ENCODE measurements around the gene CHCHD3.
"Not testable (repeated sequence)": the region's sequence is repeated elsewhere in the genome, so short reads cannot be mapped to it uniquely, and the experiment has no call there.

CHCHD3 gene

GRCh38 chr7:132999845-133000244 is 82.0 kb downstream of the CHCHD3 start:
- no peak for DNase-seq

DNA sequence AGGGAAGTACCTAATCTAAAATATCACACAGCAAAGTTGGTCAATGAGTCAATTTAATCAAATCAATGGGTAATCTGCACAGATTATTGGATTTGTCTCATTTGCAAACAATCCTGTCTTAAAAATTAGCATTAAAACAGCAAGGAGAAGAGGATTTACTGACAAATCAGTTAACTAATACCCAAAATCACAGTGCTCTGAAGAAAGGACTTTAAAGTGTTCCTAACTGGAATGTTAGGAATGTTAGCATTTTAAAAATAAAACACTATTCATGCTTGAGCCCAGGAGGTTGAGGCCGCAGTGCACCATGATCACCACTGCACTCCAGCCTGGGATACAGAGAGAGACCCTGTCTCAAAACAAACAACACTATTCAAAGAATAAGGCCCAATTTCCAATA is 83.1 kb downstream of the CHCHD3 start:
- DNase-seq, result no peak

GRCh38 chr7:132997505-132997904 is 84.4 kb downstream of the CHCHD3 start:
- DNase-seq, result no peak

DNA sequence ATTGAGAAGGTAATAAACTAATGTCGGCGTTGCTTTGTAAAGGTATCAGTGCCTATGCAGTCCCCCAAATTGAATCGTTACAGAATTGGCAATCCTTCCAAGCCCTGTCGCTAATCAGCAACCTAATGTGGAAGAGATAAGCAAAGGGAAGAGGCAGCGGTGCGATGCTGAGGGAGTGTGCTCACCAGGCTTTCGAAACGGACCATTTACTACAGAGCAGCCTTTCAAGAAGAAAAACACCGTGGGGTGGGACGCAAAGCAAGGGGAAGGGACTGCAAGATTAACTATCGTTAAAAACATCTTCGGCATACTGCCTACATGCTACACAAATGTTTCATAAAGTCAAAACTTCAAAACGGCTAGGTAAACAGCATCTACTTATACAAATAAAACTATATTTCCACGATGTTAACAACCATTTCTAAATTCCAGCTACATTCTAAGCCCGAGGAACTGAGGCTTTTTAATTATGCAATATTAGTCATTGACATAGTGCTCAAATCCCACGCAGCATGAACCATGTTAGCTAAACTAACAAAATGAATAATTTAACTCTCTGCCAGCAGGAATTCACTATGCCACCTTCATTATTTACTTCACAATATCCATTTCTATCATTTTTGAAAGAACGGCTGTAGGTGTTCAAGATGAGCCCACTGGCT is 85.2 kb downstream of the CHCHD3 start:
- DNase-seq, result no peak

GRCh38 chr7:132993377-132994013 is 88.4 kb downstream of the CHCHD3 start:
- DNase-seq, result no peak

DNA sequence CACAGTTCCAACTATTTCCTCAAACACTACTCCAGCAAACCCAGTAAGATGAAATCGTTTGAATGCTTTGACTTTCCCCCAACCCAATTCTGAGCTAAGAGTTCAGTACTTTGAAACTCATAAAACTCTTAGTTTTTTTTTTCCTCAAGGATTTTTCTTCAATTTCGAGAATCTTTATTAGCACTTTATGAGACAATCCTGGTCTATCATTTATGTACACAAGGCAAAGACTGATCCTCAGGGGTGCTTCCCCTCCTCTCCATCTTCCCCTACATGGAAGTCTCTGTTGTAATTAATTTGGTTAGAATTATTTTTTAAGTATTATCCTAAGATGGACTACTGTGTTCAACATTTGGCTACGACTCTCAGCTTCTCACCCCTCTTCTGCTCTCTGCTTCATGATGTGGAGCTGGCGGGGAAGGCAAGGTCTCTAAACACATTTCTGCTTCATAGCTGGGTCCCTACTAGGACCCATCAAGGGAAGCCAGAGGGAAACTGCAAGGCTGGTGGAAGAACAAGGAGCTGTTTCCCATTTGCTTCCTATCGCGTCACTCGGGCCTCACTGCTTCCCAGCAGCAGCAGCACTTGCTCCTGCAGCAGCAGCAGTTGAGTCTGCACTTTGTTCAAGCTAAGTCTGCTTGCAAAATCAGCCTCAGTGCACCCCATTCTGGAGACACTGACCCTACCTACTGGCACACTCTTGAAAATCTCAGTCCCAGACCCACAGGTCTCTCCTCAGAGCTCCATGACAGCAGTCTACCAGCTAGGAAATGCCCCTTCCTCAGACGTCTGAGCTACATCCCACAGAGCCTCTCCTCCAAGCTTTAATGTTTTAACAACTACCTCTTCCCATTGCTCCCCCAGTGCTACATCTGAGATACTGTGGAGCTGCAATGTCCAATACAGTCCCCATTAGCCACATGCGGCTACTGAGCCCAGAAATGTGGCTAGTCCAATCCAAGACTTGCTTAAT is 90.0 kb downstream of the CHCHD3 start:
- DNase-seq, result no peak

DNA sequence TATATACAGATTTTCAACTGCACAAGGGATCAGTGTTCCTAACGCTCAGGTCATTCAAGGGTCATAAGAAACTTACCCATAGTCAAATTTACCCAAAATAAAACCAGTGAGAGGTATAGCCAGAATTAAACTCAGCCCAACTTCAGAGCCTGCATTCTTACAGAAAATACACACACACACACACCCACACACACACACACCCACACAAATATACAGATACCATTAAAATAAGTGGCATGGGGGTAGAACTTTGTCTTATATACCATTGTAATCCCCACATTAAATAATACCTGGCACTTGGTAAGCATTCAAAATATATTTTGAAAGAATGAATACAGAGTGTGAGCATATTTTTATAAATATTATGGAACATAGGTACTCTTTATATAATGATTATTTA is 93.8 kb downstream of the CHCHD3 start:
- DNase-seq, result no peak

DNA sequence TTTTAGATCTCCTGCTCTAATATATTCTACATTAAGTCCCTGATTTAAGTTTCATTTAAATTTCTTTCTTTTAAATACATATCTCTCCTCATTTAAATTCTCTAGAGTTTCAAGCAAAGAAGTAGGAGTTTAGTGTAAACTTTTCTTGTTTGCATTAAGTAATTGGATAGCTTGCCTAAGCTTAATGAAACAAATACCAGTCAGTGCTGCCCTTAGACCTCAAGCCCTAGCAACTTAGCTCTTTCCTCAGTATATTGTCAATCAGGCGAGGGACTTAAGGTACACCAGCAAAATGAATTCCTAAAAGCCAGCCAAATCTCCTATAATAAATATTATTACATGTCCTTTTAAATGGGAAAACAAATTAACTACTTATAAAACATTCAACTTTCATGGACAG is 101.5 kb downstream of the CHCHD3 start:
- DNase-seq, result no peak

DNA sequence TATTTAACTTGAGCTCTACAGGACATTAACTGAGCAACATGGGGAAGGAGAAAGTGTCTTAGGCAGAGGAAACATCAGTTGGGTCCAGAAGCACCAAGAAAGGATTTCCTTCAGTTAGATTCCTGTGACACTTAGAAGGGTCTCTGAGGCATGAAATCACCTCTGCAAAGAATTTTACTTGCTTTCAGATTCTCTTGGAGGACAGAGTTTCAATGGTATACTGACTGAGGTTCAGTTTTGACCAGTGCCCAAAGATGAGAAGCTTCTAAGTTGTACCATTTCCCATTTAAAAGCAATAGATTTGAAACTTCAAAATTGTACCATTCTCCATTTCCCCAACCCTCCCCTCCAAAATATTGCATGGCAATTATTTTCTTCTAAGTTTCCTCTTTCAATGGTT is 102.4 kb downstream of the CHCHD3 start:
- no peak for DNase-seq

DNA sequence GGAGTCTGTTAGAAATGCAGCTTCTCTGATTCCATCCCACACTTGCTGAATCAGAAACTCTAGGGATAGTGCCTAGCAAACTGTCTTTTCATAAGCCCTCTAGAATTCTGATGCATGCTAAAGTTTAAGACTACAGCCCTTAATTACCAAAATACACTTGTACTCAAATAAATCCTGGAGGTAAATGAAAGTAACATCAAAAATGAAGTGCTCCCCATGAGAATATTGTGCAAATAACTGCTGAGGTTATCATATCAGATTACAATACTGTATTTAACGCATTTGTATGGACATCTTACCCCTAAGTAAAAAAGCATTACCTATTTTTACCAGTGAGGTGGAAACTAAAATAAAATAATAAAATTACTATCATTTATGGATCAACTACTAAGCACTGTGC is 104.7 kb downstream of the CHCHD3 start:
- no peak for DNase-seq

DNA sequence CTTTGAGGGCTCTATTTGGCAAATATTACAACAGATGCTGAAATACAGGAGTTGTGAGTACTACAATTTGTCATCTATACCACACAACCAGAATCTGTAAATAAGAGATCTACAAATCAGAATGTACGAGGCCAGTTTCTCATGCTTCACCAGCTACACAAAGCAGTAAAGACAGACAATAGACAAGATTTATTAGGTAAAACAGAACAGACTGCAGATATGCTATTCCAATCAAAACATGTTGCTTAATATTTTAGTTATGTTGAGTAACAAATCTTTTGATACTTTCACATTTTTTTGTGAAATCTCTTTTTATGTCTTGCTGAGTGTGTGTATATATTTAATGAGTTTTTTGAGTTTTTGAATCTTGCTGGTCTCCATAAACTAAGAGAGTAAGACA is 109.1 kb downstream of the CHCHD3 start:
- no peak for DNase-seq

- DNase-seq, result no peak
Observed at GRCh38 chr7:132970257-132970656, 111.6 kb downstream of the CHCHD3 start.

- DNase-seq, result no peak
Observed at GRCh38 chr7:132969520-132969919, 112.4 kb downstream of the CHCHD3 start.

DNA sequence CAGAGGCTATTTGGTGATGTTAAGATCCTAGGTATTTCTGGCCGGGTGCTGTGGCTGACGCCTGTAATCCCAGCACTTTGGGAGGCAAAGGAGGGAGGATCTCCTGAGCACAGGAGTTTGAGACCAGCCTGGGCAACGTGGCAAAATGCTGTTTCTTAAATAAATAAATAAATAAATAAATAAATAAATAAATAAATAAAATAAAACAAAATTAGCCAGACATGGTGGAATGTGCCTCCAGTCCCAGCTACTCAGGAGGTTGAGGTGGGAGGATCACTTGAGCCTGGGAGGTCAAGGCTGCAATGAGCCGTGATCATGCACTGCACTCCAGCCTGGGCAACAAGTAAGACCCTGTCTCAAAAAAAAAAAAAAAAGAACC is 114.4 kb downstream of the CHCHD3 start:
- DNase-seq, result not testable (repeated sequence)

DNA sequence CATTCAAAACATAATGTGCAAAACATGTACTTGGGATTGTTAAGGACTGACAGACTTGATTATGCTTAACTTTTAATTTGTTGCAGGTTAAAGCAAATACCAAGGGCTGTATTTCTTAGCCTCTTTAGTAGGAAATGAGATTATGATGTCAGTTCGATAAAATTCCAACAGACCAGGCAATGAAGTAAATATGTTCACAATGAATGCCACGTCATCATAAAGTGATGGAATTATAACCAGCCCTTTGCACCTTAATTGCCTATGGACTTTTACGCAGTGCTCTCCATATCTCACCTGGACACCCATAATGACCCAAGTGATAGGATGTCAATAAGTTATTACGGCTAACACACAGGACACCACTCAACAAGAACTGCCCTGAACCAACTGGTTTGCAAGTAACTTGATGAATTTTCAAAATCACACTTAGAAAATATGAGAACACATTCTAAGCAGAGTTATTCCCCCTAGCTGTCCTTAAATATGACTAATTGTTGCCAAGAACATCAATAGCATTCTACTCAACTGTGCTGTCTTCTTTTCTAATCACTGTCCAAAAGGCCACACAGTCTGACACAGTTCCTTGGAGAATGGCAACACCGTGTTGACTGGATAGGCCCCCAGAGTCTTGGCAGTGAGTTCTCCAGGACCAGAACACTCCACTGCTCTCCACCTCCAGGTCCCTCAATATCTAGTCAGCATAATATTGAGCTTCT is 115.0 kb downstream of the CHCHD3 start:
- DNase-seq, result no peak

GRCh38 chr7:132965951-132966350 is 115.9 kb downstream of the CHCHD3 start:
- DNase-seq, result no peak

- DNase-seq, result no peak
Observed at GRCh38 chr7:132964876-132965275, 117.0 kb downstream of the CHCHD3 start.

DNA sequence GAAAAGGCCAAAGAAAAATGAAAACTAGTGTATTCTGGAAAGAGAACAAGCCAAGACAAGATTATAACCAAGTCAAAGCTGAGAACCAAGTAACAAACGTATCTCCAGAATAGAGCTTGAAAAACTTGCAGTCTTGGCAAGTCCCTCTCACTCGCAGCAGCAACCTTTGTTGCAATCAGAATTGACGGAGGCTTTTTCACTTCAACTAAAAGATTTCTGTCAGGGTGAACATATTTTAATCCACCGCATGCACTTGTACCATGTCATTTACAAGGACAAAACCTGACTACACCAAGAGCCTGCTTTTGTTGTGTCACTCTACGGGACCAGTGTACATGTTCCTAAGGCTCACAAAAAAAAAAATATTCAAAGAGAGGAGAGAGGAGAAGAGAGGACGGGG is 122.0 kb downstream of the CHCHD3 start:
- DNase-seq, result no peak

DNA sequence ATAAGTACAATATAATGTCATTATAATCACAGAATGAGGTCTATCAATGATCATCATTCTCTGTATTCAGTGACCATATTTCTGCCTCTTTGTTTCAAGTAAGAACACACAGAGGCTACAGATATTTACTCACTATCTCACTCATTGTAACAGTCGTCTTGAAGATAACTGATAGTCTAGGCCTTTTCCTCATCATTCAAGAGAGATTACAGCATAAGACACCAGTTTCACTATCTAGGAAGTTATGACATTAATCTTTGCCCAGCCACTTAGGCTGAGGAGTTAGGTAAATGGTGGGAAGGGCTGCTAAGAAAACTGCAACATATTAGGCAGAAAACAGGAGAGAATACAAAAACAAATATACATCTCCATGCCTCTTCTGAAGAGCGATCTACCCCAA is 125.3 kb downstream of the CHCHD3 start:
- no peak for DNase-seq

GRCh38 chr7:132953468-132953867 is 128.4 kb downstream of the CHCHD3 start:
- DNase-seq, result no peak

GRCh38 chr7:132950725-132951124 is 131.2 kb downstream of the CHCHD3 start:
- no peak for DNase-seq

DNA sequence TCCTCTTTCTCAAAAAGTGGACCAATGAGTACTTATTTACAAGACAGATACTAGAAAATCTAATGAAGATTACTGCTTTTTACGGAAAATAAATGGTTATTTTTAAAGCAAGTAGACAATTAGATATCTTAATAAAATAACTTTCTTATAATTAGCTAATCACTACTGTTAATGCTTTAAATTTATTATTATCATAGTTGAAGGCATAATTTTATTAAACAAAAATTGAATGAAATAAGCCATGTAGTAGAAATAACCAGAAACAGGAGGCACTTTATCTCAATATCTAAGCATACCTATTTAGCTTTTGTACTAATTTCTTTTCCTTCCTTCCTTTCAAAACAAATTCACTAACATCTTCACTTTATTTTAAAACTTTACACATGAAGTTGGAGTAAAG is 134.9 kb downstream of the CHCHD3 start:
- no peak for DNase-seq

GRCh38 chr7:132944774-132945173 is 137.1 kb downstream of the CHCHD3 start:
- no peak for DNase-seq

All from SW 1271 (cell line).